Adrenal gland (tissue), 12 donors: ENCODE data around the gene RPN1. TPM values are rescaled to one million over a fixed set of nuclear protein-coding genes. Genes with fewer than 3 reads are reported as not detected.
"Not testable (repeated sequence)": the region's sequence is repeated elsewhere in the genome, so short reads cannot be mapped to it uniquely, and the experiment has no call there.

ENCODE experiments used
- DNase-seq, 7 donors: peaks; one replicate each; pipeline ENCODE4 v3.0.0-alpha.2; 2019 to 2020
- H3K27ac ChIP-seq, 5 donors: fragments of 200-600 bp; sonication (generic) in 4 of 5; 1 replicate in 3 of 5; 2 replicates in 2 of 5; pipeline versions ENCODE4 v1.5.1 to v1.8.0; 2016 to 2020; ENCODE audit warnings: mild to moderate bottlenecking in 1 of 5
- H3K27me3 ChIP-seq: fragments of 200-600 bp; 2 replicates; pipeline ENCODE4 v1.8.0; 2021
- H3K36me3 ChIP-seq, 2 donors: fragments of 200-600 bp; replicated peaks in 1 of 2; 1 replicate in 1 of 2; 2 replicates in 1 of 2; pipeline versions ENCODE4 v1.5.1 to v1.8.0; 2018 to 2022
- H3K4me1 ChIP-seq, 2 donors: fragments of 200-600 bp; replicated peaks in 1 of 2; 1 replicate in 1 of 2; 2 replicates in 1 of 2; pipeline versions ENCODE4 v1.5.1 to v1.8.0; 2018 to 2021
- H3K4me3 ChIP-seq, 4 donors: fragments of 200-600 bp; sonication (generic) in 3 of 4; one replicate each; pipeline ENCODE4 v1.5.1; 2016 to 2018
- H3K9me3 ChIP-seq, 3 donors: fragments of 200-600 bp; sonication (generic) in 1 of 3; replicated peaks in 1 of 3; 1 replicate in 2 of 3; 2 replicates in 1 of 3; pipeline versions ENCODE4 v1.5.1 to v1.8.0; 2016 to 2021
- CTCF ChIP-seq, 6 experiments: fragments of 450-650 bp in 4 of 6; fragments of 200-600 bp in 2 of 6; sonication (generic) in 1 of 6; IDR thresholded peaks; 1 replicate in 5 of 6; 2 replicates in 1 of 6; pipeline versions ENCODE4 v1.5.1 to v1.8.0; 2016 to 2021; ENCODE audit warnings: antibody characterized with exemption in 6 of 6, mild to moderate bottlenecking in 2 of 6, moderate library complexity in 1 of 6
- POLR2A ChIP-seq, 2 donors: fragments of 450-650 bp; IDR thresholded peaks; one replicate each; pipeline ENCODE4 v1.6.1; 2017; ENCODE audit warnings: antibody characterized with exemption in 2 of 2, mild to moderate bottlenecking in 2 of 2, moderate library complexity in 1 of 2
- WGBS, 4 donors: extraction: QIAGEN DNeasy Blood & Tissue Kit in 2 of 4; methylation state at CpG; one replicate each; pipeline versions ENCODE4 v1.1.5 to v1.1.7; 2013 to 2017; 5-methylcytosine and 5-hydroxymethylcytosine counted together
- intact Hi-C, 2 donors: fragments of 100-400 bp; cut with DNase I; formaldehyde crosslinking; loops; one replicate each; pipeline versions ENCODE4 v1.14.1 to v1.15.0; 2022 to 2023
- polyA plus RNA-seq, 3 donors: library from polyadenylated mRNA; stranded (reverse); fragments of 200-250 nt in 2 of 3; fragments of 350-450 nt in 1 of 3; fragmentation: Illumina TruSeq in 1 of 3; extraction: RNeasy Lipid Tissue Mini Kit (QIAGEN cat#74804) in 1 of 3; gene quantifications; one replicate each; pipeline ENCODE4 v1.2.3, GENCODE V29; 2013 to 2014
- total RNA-seq, 9 donors: library from RNA; depleted of rRNA in 4 of 9; stranded (reverse); fragments of >200 nt in 4 of 9; fragments of 120-200 nt in 1 of 9; fragmentation: NEBNext Ultra II Directional in 1 of 9; extraction: Animal tissue kit (Norgen Biotek cat#: 25700) in 1 of 9; gene quantifications; one replicate each; pipeline versions ENCODE4 v1.1.0 to v1.2.4, GENCODE V29; 2013 to 2023
- donor health status: healthy with polysubstance abuse.
- donor health status: Bipolar disorder and iron deficiency.
- donor health status: DM: yes; HTN: yes; CAD: no.
- donor health status: DM: no; HTN: no; CAD: no.
- donor health status: DM: no; HTN: no; CAD: no.
- donor health status: DM: yes; HTN: yes; CAD: no.

RPN1 gene
- total and polyA plus RNA-seq, 12 donors = 35.9 to 299 (median 227) TPM

GRCh38 chr3:128663151-128663550, 12.5 kb upstream of the RPN1 start:
- intact Hi-C loops = no loop called here
- 71 to 81% (median 73%) methylated on average over 4 of the region's 4 CpGs for WGBS, 4 donors
- no peaks in the 10 kb centered on the region for H3K27me3 ChIP-seq
- no peak for TF ChIP-seq POLR2A (IDR thresholded peaks at IDR 0.05)
- TF ChIP-seq CTCF (IDR thresholded peaks at IDR 0.05) = no peak
- no peak overlapping the region for H3K27ac ChIP-seq
- H3K9me3 ChIP-seq = no peaks in the 10 kb centered on the region
- no peaks in the 10 kb centered on the region for H3K36me3 ChIP-seq
- DNase-seq = no peak
- no peaks in the 10 kb centered on the region for H3K4me1 ChIP-seq
- no peak overlapping the region for H3K4me3 ChIP-seq

- H3K4me1 ChIP-seq = no peaks in the 10 kb centered on the region
- no peaks in the 10 kb centered on the region for H3K36me3 ChIP-seq
- no peak overlapping the region for H3K4me3 ChIP-seq
- no peak overlapping the region for H3K27ac ChIP-seq
- no peaks in the 10 kb centered on the region for H3K27me3 ChIP-seq
- no peak for TF ChIP-seq POLR2A (IDR thresholded peaks at IDR 0.05)
- TF ChIP-seq CTCF (IDR thresholded peaks at IDR 0.05) = no peak
- intact Hi-C loops = no loop called here
- no peak for DNase-seq
- 63 to 75% (median 70%) methylated on average over 3 of the region's 3 CpGs for WGBS, 4 donors
- H3K9me3 ChIP-seq = no peaks in the 10 kb centered on the region
Measured at GRCh38 chr3:128655531-128655930, 4.9 kb upstream of the RPN1 start.

- not testable (repeated sequence) for H3K27ac ChIP-seq
Measured at GRCh38 chr3:128653993-128654805, 3.6 kb upstream of the RPN1 start.

GRCh38 chr3:128653383-128653992, 2.9 kb upstream of the RPN1 start:
- H3K27ac ChIP-seq, H3K9me3 ChIP-seq, H3K36me3 ChIP-seq, H3K4me3 ChIP-seq, intact Hi-C loops, H3K27me3 ChIP-seq: not testable (repeated sequence)
- 60 to 85% (median 71%) methylated on average over 2 to 43 of the region's 43 CpGs for WGBS, 4 donors
- peaks cover 3 to 12% of the 10 kb centered on the region in 2 donors for H3K4me1 ChIP-seq
- TF ChIP-seq CTCF (IDR thresholded peaks at IDR 0.05) = peak in 3 of 6 experiments; percentile 14 to 29 (median 17)
- DNase-seq = peak in 3 of 7 donors; percentile 29 to 68 (median 35)

More at GRCh38 chr3:128653993-128654805, 3.6 kb upstream of the RPN1 start:
- H3K27me3 ChIP-seq, H3K4me3 ChIP-seq, intact Hi-C loops, H3K9me3 ChIP-seq, DNase-seq, H3K36me3 ChIP-seq, H3K4me1 ChIP-seq: not testable (repeated sequence)
- 70 to 79% (median 75%) methylated on average over 22 to 24 of the region's 24 CpGs for WGBS, 4 donors
